Measurements from ENCODE around the gene LRFN4.

LRFN4 gene

GRCh38 chr11:66885469-66885868, 28.6 kb downstream of the LRFN4 start:
- Histone ChIP-seq H3K4me1 (ENCODE audit: control insufficient read depth, insufficient read depth, low read length) (peaks cover 32% of the 10 kb centered on the region), H3K27ac (ENCODE audit: low read depth, low read length) (no peak overlapping the region), H3K9me3 (ENCODE audit: control insufficient read depth, insufficient read depth, low read depth, low read length) (no peaks in the 10 kb centered on the region), H3K27me3 (ENCODE audit: control insufficient read depth, insufficient read depth, low read length) (no peaks in the 10 kb centered on the region), H3K36me3 (ENCODE audit: control insufficient read depth, insufficient read depth, low read length) (no peaks in the 10 kb centered on the region), H3K4me3 (ENCODE audit: low read depth, low read length) (no peak overlapping the region), H3K9ac (ENCODE audit: low read length) (no peak overlapping the region)

- H3K4me1 ChIP-seq (ENCODE audit: control insufficient read depth, insufficient read depth, low read length), result peaks cover 26% of the 10 kb centered on the region
- H3K9me3 ChIP-seq (ENCODE audit: control insufficient read depth, insufficient read depth, low read depth, low read length), result no peaks in the 10 kb centered on the region
- no peaks in the 10 kb centered on the region for H3K27me3 ChIP-seq (ENCODE audit: control insufficient read depth, insufficient read depth, low read length)
- no peaks in the 10 kb centered on the region for H3K36me3 ChIP-seq (ENCODE audit: control insufficient read depth, insufficient read depth, low read length)
- no peak overlapping the region for H3K4me3 ChIP-seq (ENCODE audit: low read depth, low read length)
- H3K27ac ChIP-seq (ENCODE audit: low read depth, low read length), result no peak overlapping the region
- no peak overlapping the region for H3K9ac ChIP-seq (ENCODE audit: low read length)
Measured at GRCh38 chr11:66885950-66886440, 29.1 kb downstream of the LRFN4 start.

GRCh38 chr11:66886671-66887221, 29.9 kb downstream of the LRFN4 start:
- H3K4me1 ChIP-seq (ENCODE audit: control insufficient read depth, insufficient read depth, low read length), result peaks cover 27% of the 10 kb centered on the region; the same call in 1 of the 2 replicates
- H3K27me3 ChIP-seq (ENCODE audit: control insufficient read depth, insufficient read depth, low read length), result no peaks in the 10 kb centered on the region
- no peak overlapping the region for H3K9ac ChIP-seq (ENCODE audit: low read length)
- no peak overlapping the region for H3K4me3 ChIP-seq (ENCODE audit: low read depth, low read length)
- no peak overlapping the region for H3K27ac ChIP-seq (ENCODE audit: low read depth, low read length)
- no peaks in the 10 kb centered on the region for H3K9me3 ChIP-seq (ENCODE audit: control insufficient read depth, insufficient read depth, low read depth, low read length)
- no peaks in the 10 kb centered on the region for H3K36me3 ChIP-seq (ENCODE audit: control insufficient read depth, insufficient read depth, low read length)

- Histone ChIP-seq H3K4me3 (ENCODE audit: low read depth, low read length) (no peak overlapping the region), H3K9me3 (ENCODE audit: control insufficient read depth, insufficient read depth, low read depth, low read length) (no peaks in the 10 kb centered on the region), H3K36me3 (ENCODE audit: control insufficient read depth, insufficient read depth, low read length) (no peaks in the 10 kb centered on the region), H3K9ac (ENCODE audit: low read length) (no peak overlapping the region), H3K4me1 (ENCODE audit: control insufficient read depth, insufficient read depth, low read length) (peaks cover 26% of the 10 kb centered on the region; the same call in 1 of the 2 replicates), H3K27me3 (ENCODE audit: control insufficient read depth, insufficient read depth, low read length) (no peaks in the 10 kb centered on the region), H3K27ac (ENCODE audit: low read depth, low read length) (no peak overlapping the region)
Measured at GRCh38 chr11:66887526-66887925, 30.7 kb downstream of the LRFN4 start.

GRCh38 chr11:66888282-66888681, 31.4 kb downstream of the LRFN4 start:
- Histone ChIP-seq H3K4me1 (ENCODE audit: control insufficient read depth, insufficient read depth, low read length) (peaks cover 25% of the 10 kb centered on the region; the same call in 1 of the 2 replicates), H3K27ac (ENCODE audit: low read depth, low read length) (no peak overlapping the region), H3K36me3 (ENCODE audit: control insufficient read depth, insufficient read depth, low read length) (no peaks in the 10 kb centered on the region), H3K9ac (ENCODE audit: low read length) (no peak overlapping the region), H3K9me3 (ENCODE audit: control insufficient read depth, insufficient read depth, low read depth, low read length) (no peaks in the 10 kb centered on the region), H3K27me3 (ENCODE audit: control insufficient read depth, insufficient read depth, low read length) (no peaks in the 10 kb centered on the region), H3K4me3 (ENCODE audit: low read depth, low read length) (no peak overlapping the region)

GRCh38 chr11:66889960-66890359, 33.1 kb downstream of the LRFN4 start:
- Histone ChIP-seq H3K4me1 (ENCODE audit: control insufficient read depth, insufficient read depth, low read length) (peaks cover 27% of the 10 kb centered on the region; the same call in 1 of the 2 replicates), H3K27ac (ENCODE audit: low read depth, low read length) (no peak overlapping the region), H3K9me3 (ENCODE audit: control insufficient read depth, insufficient read depth, low read depth, low read length) (no peaks in the 10 kb centered on the region), H3K27me3 (ENCODE audit: control insufficient read depth, insufficient read depth, low read length) (no peaks in the 10 kb centered on the region), H3K9ac (ENCODE audit: low read length) (no peak overlapping the region), H3K4me3 (ENCODE audit: low read depth, low read length) (no peak overlapping the region), H3K36me3 (ENCODE audit: control insufficient read depth, insufficient read depth, low read length) (no peaks in the 10 kb centered on the region)

GRCh38 chr11:66891851-66892660, 35.2 kb downstream of the LRFN4 start:
- H3K36me3 ChIP-seq (ENCODE audit: control insufficient read depth, insufficient read depth, low read length), result no peaks in the 10 kb centered on the region
- no peak overlapping the region for H3K9ac ChIP-seq (ENCODE audit: low read length)
- peaks cover 21% of the 10 kb centered on the region; the same call in 1 of the 2 replicates for H3K4me1 ChIP-seq (ENCODE audit: control insufficient read depth, insufficient read depth, low read length)
- H3K4me3 ChIP-seq (ENCODE audit: low read depth, low read length), result no peak overlapping the region
- peak overlapping the region; percentile 48; the same call in 1 of the 2 replicates for H3K27ac ChIP-seq (ENCODE audit: low read depth, low read length)
- H3K27me3 ChIP-seq (ENCODE audit: control insufficient read depth, insufficient read depth, low read length), result no peaks in the 10 kb centered on the region
- no peaks in the 10 kb centered on the region for H3K9me3 ChIP-seq (ENCODE audit: control insufficient read depth, insufficient read depth, low read depth, low read length)

GRCh38 chr11:66892911-66893310, 36.0 kb downstream of the LRFN4 start:
- no peak overlapping the region for H3K4me3 ChIP-seq (ENCODE audit: low read depth, low read length)
- H3K27me3 ChIP-seq (ENCODE audit: control insufficient read depth, insufficient read depth, low read length), result no peaks in the 10 kb centered on the region
- no peaks in the 10 kb centered on the region for H3K36me3 ChIP-seq (ENCODE audit: control insufficient read depth, insufficient read depth, low read length)
- H3K4me1 ChIP-seq (ENCODE audit: control insufficient read depth, insufficient read depth, low read length), result peaks cover 21% of the 10 kb centered on the region; the same call in 1 of the 2 replicates
- H3K9ac ChIP-seq (ENCODE audit: low read length), result peak overlapping the region; percentile 3
- no peak overlapping the region for H3K27ac ChIP-seq (ENCODE audit: low read depth, low read length)
- H3K9me3 ChIP-seq (ENCODE audit: control insufficient read depth, insufficient read depth, low read depth, low read length), result no peaks in the 10 kb centered on the region

- Histone ChIP-seq H3K4me3 (ENCODE audit: low read depth, low read length) (no peak overlapping the region), H3K27me3 (ENCODE audit: control insufficient read depth, insufficient read depth, low read length) (no peaks in the 10 kb centered on the region), H3K36me3 (ENCODE audit: control insufficient read depth, insufficient read depth, low read length) (no peaks in the 10 kb centered on the region), H3K27ac (ENCODE audit: low read depth, low read length) (no peak overlapping the region), H3K9me3 (ENCODE audit: control insufficient read depth, insufficient read depth, low read depth, low read length) (no peaks in the 10 kb centered on the region), H3K9ac (ENCODE audit: low read length) (no peak overlapping the region), H3K4me1 (ENCODE audit: control insufficient read depth, insufficient read depth, low read length) (peaks cover 21% of the 10 kb centered on the region; the same call in 1 of the 2 replicates)
Measured at GRCh38 chr11:66894141-66894540, 37.3 kb downstream of the LRFN4 start.

- H3K27ac ChIP-seq (ENCODE audit: low read depth, low read length), result no peak overlapping the region
- no peak overlapping the region for H3K9ac ChIP-seq (ENCODE audit: low read length)
- H3K36me3 ChIP-seq (ENCODE audit: control insufficient read depth, insufficient read depth, low read length), result no peaks in the 10 kb centered on the region
- H3K4me3 ChIP-seq (ENCODE audit: low read depth, low read length), result no peak overlapping the region
- no peaks in the 10 kb centered on the region for H3K9me3 ChIP-seq (ENCODE audit: control insufficient read depth, insufficient read depth, low read depth, low read length)
- peaks cover 36% of the 10 kb centered on the region for H3K4me1 ChIP-seq (ENCODE audit: control insufficient read depth, insufficient read depth, low read length)
- H3K27me3 ChIP-seq (ENCODE audit: control insufficient read depth, insufficient read depth, low read length), result no peaks in the 10 kb centered on the region
Measured at GRCh38 chr11:66901964-66902390, 45.1 kb downstream of the LRFN4 start.

GRCh38 chr11:66902486-66903177, 45.8 kb downstream of the LRFN4 start:
- Histone ChIP-seq H3K4me3 (ENCODE audit: low read depth, low read length) (no peak overlapping the region), H3K4me1 (ENCODE audit: control insufficient read depth, insufficient read depth, low read length) (peaks cover 37% of the 10 kb centered on the region), H3K9ac (ENCODE audit: low read length) (no peak overlapping the region), H3K27ac (ENCODE audit: low read depth, low read length) (no peak overlapping the region), H3K36me3 (ENCODE audit: control insufficient read depth, insufficient read depth, low read length) (no peaks in the 10 kb centered on the region), H3K27me3 (ENCODE audit: control insufficient read depth, insufficient read depth, low read length) (no peaks in the 10 kb centered on the region), H3K9me3 (ENCODE audit: control insufficient read depth, insufficient read depth, low read depth, low read length) (no peaks in the 10 kb centered on the region)
